ENCODE measurements around the gene ISLR.
A peak's percentile ranks its signal among the peaks of the same experiment; 100 is the strongest.

Gene ISLR

GRCh38 chr15:74202452-74203401 is 29.2 kb downstream of the ISLR start, which contains the start of gene STRA6:
Gene STRA6, minus strand, starts transcription at chr15:74202787. Its CDS starts 520 bp downstream, at chr15:74202267.
- Histone ChIP-seq H3K9me3 (replicated peaks; ENCODE audit: low read length) (no peaks in the 10 kb centered on the region), H3K9ac (ENCODE audit: low read depth, low read length) (no peak within 1 kb of the TSS), H3K27me3 (ENCODE audit: control insufficient read depth, insufficient read depth, low read length) (peaks cover 20% of the 10 kb centered on the region), H3K4me3 (ENCODE audit: low read length) (no peak within 1 kb of the TSS), H3K4me2 (ENCODE audit: low read length) (no peak within 1 kb of the TSS), H3K4me1 (ENCODE audit: control insufficient read depth, insufficient read depth, low read length) (peaks cover 42% of the 10 kb centered on the region), H3K36me3 (ENCODE audit: insufficient read depth, low read length) (no peaks in the 10 kb centered on the region)

DNA sequence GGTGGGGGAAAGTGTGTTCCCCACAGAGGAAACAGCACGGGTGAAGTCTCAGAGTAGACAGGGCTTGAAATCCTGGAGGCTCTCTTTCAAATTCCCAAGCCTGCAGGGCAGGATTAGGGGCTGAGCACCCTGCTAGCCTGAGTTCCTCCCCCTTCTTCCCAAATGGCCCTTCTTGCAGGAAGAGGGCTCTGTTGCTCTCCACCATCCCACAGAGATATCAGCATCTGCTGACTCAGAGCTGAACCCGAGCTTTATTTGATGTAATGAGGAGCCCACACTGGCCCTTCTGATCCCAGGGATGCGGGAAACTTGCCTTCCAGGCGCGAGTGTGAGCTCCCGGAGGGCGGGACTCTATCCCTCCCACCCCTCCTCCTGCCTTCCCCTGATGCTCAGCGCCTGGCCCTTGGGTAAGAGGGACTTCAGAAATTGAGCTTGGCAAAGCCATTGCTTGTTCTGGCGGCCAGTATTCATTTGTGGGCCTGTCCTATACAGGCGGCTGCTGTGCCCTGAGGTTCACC is 30.5 kb downstream of the ISLR start:
- Histone ChIP-seq H3K36me3 (ENCODE audit: insufficient read depth, low read length) (no peaks in the 10 kb centered on the region), H3K4me1 (ENCODE audit: control insufficient read depth, insufficient read depth, low read length) (peaks cover 34% of the 10 kb centered on the region), H3K9ac (ENCODE audit: low read depth, low read length) (no peak overlapping the region), H3K27me3 (ENCODE audit: control insufficient read depth, insufficient read depth, low read length) (peaks cover 29% of the 10 kb centered on the region), H3K4me3 (ENCODE audit: low read length) (no peak overlapping the region), H3K9me3 (replicated peaks; ENCODE audit: low read length) (no peaks in the 10 kb centered on the region), H3K4me2 (ENCODE audit: low read length) (peak overlapping the region; percentile 19)

DNA sequence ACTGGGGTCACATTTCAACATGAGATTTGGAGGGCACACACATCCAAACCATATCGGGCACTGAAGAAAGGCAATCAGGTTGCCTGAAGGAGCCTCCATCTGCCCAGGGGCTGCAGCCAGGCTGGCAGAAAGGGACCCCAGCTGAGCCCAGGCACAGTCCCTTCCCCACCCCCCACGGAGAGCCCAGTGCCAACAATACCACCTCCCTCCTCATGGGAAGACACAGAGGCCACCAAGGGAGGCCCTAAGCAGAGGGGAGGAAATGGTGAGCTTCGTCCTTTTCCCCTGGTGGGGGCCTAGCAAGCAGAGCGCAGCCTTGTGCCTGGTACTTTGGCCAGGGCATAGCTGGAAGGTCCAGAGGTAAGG is 32.1 kb downstream of the ISLR start:
- Histone ChIP-seq H3K36me3 (ENCODE audit: insufficient read depth, low read length) (no peaks in the 10 kb centered on the region), H3K9me3 (replicated peaks; ENCODE audit: low read length) (no peaks in the 10 kb centered on the region), H3K4me2 (ENCODE audit: low read length) (no peak overlapping the region), H3K4me3 (ENCODE audit: low read length) (no peak overlapping the region), H3K27me3 (ENCODE audit: control insufficient read depth, insufficient read depth, low read length) (peaks cover 29% of the 10 kb centered on the region), H3K4me1 (ENCODE audit: control insufficient read depth, insufficient read depth, low read length) (peaks cover 31% of the 10 kb centered on the region), H3K9ac (ENCODE audit: low read depth, low read length) (no peak overlapping the region)

DNA sequence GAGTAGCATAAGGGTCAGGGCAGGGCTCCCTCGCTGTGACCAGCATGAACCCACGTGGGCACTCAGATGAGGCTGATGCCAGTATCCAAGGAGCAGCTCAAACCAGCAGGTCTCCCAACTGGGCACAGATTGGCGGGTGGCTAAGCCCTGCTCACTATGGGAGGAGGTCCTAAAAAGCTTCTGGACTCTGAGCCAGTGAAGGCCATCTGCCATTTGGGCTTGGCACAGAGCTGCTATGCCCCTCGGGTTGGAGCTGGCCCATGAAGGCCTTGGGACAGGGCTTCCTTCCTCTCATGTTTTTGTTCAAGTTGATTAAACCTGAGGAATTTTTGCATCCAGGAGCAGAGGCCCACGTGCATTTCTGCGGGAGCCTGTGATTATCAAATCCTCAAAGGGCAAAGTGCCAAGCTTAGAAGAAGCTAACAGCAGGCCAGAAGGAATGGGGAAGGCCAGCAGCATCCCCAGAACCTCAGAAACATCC is 33.3 kb downstream of the ISLR start:
- no peaks in the 10 kb centered on the region for H3K36me3 ChIP-seq (ENCODE audit: insufficient read depth, low read length)
- H3K27me3 ChIP-seq (ENCODE audit: control insufficient read depth, insufficient read depth, low read length), result peaks cover 29% of the 10 kb centered on the region
- peaks cover 18% of the 10 kb centered on the region for H3K4me1 ChIP-seq (ENCODE audit: control insufficient read depth, insufficient read depth, low read length)
- no peak overlapping the region for H3K4me2 ChIP-seq (ENCODE audit: low read length)
- H3K4me3 ChIP-seq (ENCODE audit: low read length), result no peak overlapping the region
- H3K9ac ChIP-seq (ENCODE audit: low read depth, low read length), result no peak overlapping the region
- H3K9me3 ChIP-seq (replicated peaks; ENCODE audit: low read length), result no peaks in the 10 kb centered on the region

GRCh38 chr15:74207652-74208440 is 34.3 kb downstream of the ISLR start:
- peaks cover 29% of the 10 kb centered on the region for H3K27me3 ChIP-seq (ENCODE audit: control insufficient read depth, insufficient read depth, low read length)
- no peak overlapping the region for H3K4me2 ChIP-seq (ENCODE audit: low read length)
- H3K36me3 ChIP-seq (ENCODE audit: insufficient read depth, low read length), result no peaks in the 10 kb centered on the region
- H3K9ac ChIP-seq (ENCODE audit: low read depth, low read length), result no peak overlapping the region
- H3K4me3 ChIP-seq (ENCODE audit: low read length), result no peak overlapping the region
- no peaks in the 10 kb centered on the region for H3K9me3 ChIP-seq (replicated peaks; ENCODE audit: low read length)
- H3K4me1 ChIP-seq (ENCODE audit: control insufficient read depth, insufficient read depth, low read length), result peaks cover 14% of the 10 kb centered on the region

- no peak overlapping the region for H3K9ac ChIP-seq (ENCODE audit: low read depth, low read length)
Measured at GRCh38 chr15:74208496-74208895, 35.0 kb downstream of the ISLR start.

GRCh38 chr15:74208901-74209559 is 35.5 kb downstream of the ISLR start:
- Histone ChIP-seq H3K4me2 (ENCODE audit: low read length) (no peak overlapping the region), H3K9me3 (replicated peaks; ENCODE audit: low read length) (no peaks in the 10 kb centered on the region), H3K27me3 (ENCODE audit: control insufficient read depth, insufficient read depth, low read length) (peaks cover 29% of the 10 kb centered on the region), H3K4me1 (ENCODE audit: control insufficient read depth, insufficient read depth, low read length) (peaks cover 9% of the 10 kb centered on the region), H3K36me3 (ENCODE audit: insufficient read depth, low read length) (no peaks in the 10 kb centered on the region), H3K9ac (ENCODE audit: low read depth, low read length) (no peak overlapping the region), H3K4me3 (ENCODE audit: low read length) (no peak overlapping the region)

More at GRCh38 chr15:74208496-74208895, 35.0 kb downstream of the ISLR start:
- Histone ChIP-seq H3K4me2 (ENCODE audit: low read length) (no peak overlapping the region), H3K27me3 (ENCODE audit: control insufficient read depth, insufficient read depth, low read length) (peaks cover 29% of the 10 kb centered on the region), H3K4me1 (ENCODE audit: control insufficient read depth, insufficient read depth, low read length) (peaks cover 14% of the 10 kb centered on the region), H3K4me3 (ENCODE audit: low read length) (no peak overlapping the region), H3K36me3 (ENCODE audit: insufficient read depth, low read length) (no peaks in the 10 kb centered on the region), H3K9me3 (replicated peaks; ENCODE audit: low read length) (no peaks in the 10 kb centered on the region)

DNA sequence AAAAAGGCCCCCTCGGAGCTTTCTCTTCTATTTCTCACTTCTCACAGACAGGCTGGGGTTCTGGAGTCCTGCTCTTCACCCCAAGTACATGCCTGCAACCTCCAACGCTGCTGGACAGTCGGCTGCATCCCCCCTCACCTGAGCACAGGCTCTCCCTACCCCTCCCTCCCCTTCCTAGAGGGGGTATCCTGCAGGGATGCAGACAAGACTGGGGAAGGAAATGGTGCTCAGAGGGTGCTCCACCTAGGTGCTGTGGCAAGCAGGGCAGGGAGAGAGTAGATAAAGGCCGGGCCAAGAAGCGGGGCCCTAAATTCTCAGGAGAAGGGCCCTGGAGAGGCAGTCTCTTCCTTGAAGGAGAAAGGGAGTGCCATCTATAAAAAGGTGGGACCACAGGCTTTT is 36.0 kb downstream of the ISLR start:
- Histone ChIP-seq H3K9ac (ENCODE audit: low read depth, low read length) (no peak overlapping the region), H3K36me3 (ENCODE audit: insufficient read depth, low read length) (no peaks in the 10 kb centered on the region), H3K4me1 (ENCODE audit: control insufficient read depth, insufficient read depth, low read length) (peaks cover 6% of the 10 kb centered on the region), H3K27me3 (ENCODE audit: control insufficient read depth, insufficient read depth, low read length) (peaks cover 29% of the 10 kb centered on the region), H3K9me3 (replicated peaks; ENCODE audit: low read length) (no peaks in the 10 kb centered on the region), H3K4me3 (ENCODE audit: low read length) (no peak overlapping the region), H3K4me2 (ENCODE audit: low read length) (no peak overlapping the region)

DNA sequence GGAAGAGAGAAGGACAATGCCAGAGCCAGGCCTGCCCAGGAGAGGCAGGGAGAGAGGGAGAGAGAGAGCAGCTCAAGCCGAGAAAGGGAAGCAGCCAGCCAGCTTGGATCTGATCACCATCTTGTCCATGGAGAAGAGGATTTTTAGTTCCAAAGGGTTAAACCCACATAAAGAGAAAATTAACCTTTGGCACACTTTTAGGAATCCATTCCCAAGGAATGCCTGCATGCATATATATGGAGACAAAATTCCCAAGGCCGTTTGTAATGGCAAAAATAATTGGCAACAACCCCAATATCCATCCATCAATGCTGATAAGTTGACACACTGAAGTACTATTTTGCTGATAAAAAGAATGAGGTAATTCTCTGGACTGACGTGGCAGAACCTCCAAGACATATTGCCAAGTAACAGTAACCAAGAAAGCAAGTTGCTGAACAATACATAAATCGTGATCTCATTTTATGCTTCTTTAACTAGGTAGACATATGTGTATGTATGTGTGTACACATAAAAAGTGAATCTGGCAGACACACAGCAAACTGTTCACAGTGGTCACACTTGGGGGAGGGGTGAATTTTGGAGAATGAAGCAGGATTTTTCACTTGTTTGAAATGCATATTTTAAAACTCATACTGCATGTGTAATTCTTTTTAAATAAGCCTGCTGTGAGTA is 36.6 kb downstream of the ISLR start:
- H3K9me3 ChIP-seq (replicated peaks; ENCODE audit: low read length), result no peaks in the 10 kb centered on the region
- peaks cover 26% of the 10 kb centered on the region for H3K27me3 ChIP-seq (ENCODE audit: control insufficient read depth, insufficient read depth, low read length)
- no peaks in the 10 kb centered on the region for H3K36me3 ChIP-seq (ENCODE audit: insufficient read depth, low read length)
- H3K4me1 ChIP-seq (ENCODE audit: control insufficient read depth, insufficient read depth, low read length), result peaks cover 12% of the 10 kb centered on the region
- no peak overlapping the region for H3K4me3 ChIP-seq (ENCODE audit: low read length)
- H3K4me2 ChIP-seq (ENCODE audit: low read length), result no peak overlapping the region
- H3K9ac ChIP-seq (ENCODE audit: low read depth, low read length), result no peak overlapping the region

DNA sequence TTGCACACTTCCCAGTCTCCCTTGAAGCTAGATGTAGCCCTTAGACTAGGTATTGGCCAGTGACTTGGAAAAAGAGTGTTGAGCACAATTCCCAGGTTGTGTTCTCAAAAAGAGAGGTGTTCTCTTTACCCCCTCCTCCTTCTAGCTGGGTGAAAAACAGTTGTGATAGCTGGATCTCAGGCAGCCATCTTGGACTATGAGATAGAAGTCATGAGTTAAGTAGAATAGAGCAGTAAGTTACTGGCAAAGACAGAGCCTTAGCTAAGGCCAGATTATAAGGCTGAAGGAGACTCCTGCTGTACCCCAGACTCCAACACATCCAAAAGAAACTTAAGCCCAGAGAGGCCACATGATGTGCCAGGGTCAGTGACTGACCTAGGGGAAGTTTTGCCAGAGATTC is 37.2 kb downstream of the ISLR start:
- no peak overlapping the region for H3K9ac ChIP-seq (ENCODE audit: low read depth, low read length)
- peaks cover 23% of the 10 kb centered on the region for H3K27me3 ChIP-seq (ENCODE audit: control insufficient read depth, insufficient read depth, low read length)
- H3K4me1 ChIP-seq (ENCODE audit: control insufficient read depth, insufficient read depth, low read length), result peaks cover 17% of the 10 kb centered on the region
- H3K4me2 ChIP-seq (ENCODE audit: low read length), result no peak overlapping the region
- no peaks in the 10 kb centered on the region for H3K36me3 ChIP-seq (ENCODE audit: insufficient read depth, low read length)
- no peak overlapping the region for H3K4me3 ChIP-seq (ENCODE audit: low read length)
- H3K9me3 ChIP-seq (replicated peaks; ENCODE audit: low read length), result no peaks in the 10 kb centered on the region

Data from skeletal muscle satellite cell (primary cell).